ENCODE measurements around the gene SLC24A4.

DNA sequence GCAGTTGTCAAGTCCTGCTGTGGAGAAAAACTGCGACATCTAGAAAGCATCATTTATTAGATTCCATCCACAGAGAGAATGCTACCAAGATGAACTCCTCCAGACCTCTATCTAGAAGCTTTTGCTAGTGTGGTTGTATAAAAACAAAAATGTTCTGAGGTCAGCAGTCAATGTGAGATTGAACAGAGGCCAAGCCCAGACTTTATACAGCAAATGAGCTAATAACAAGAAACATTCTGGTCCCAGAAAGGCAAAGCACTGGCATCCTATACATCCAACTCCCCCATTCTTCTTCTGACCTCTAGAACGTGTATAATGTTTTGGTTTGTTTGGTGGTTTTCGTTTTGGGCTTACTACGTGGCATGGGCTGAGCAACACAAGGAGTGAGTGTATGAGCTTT is 163.9 kb downstream of the SLC24A4 start:
- no peak for TF ChIP-seq POLR2AphosphoS5 (IDR thresholded peaks at IDR 0.05; ENCODE audit: insufficient read depth in 1 of 2, low read depth in 1 of 2)
- TF ChIP-seq CTCF (IDR thresholded peaks at IDR 0.05) = no peak
- TF ChIP-seq POLR2A (IDR thresholded peaks at IDR 0.05) = no peak

Measured in vagina (tissue), 2 donors.